Spleen (tissue), 11 donors: ENCODE results near the gene FXYD5. TPM values are rescaled to one million over a fixed set of nuclear protein-coding genes. Genes with fewer than 3 reads are reported as not detected.
A peak's percentile ranks its signal among the peaks of the same experiment; 100 is the strongest.
"Not testable (repeated sequence)": the region's sequence is repeated elsewhere in the genome, so short reads cannot be mapped to it uniquely, and the experiment has no call there.

ENCODE experiments used
- DNase-seq: peaks from one replicate; pipeline ENCODE4 v3.0.0-alpha.2; 2020
- H3K27ac ChIP-seq, 8 donors: fragments of 200-600 bp; sonication (generic) in 7 of 8; 1 replicate in 4 of 8; 2 replicates in 4 of 8; pipeline versions ENCODE4 v1.5.0 to v1.8.0; 2016 to 2021; ENCODE audit warnings: inconsistent platforms in 4 of 8, mild to moderate bottlenecking in 4 of 8, moderate library complexity in 1 of 8
- H3K27me3 ChIP-seq, 7 donors: fragments of 200-600 bp; sonication (generic) in 6 of 7; replicated peaks in 1 of 7; 1 replicate in 4 of 7; 2 replicates in 3 of 7; pipeline versions ENCODE4 v1.5.0 to v1.8.0; 2016 to 2021; ENCODE audit warnings: inconsistent platforms in 3 of 7, mild to moderate bottlenecking in 1 of 7
- H3K36me3 ChIP-seq, 6 donors: fragments of 200-600 bp; sonication (generic) in 5 of 6; 1 replicate in 4 of 6; 2 replicates in 2 of 6; pipeline versions ENCODE4 v1.5.0 to v1.8.0; 2016 to 2021; ENCODE audit warnings: inconsistent platforms in 2 of 6
- H3K4me1 ChIP-seq, 6 donors: fragments of 200-600 bp; sonication (generic) in 5 of 6; 1 replicate in 3 of 6; 2 replicates in 3 of 6; pipeline versions ENCODE4 v1.5.0 to v1.8.0; 2016 to 2021; ENCODE audit warnings: inconsistent platforms in 3 of 6
- H3K4me3 ChIP-seq, 8 donors: fragments of 200-600 bp; sonication (generic) in 7 of 8; 1 replicate in 4 of 8; 2 replicates in 4 of 8; pipeline versions ENCODE4 v1.5.0 to v1.8.0; 2016 to 2021; ENCODE audit warnings: inconsistent platforms in 4 of 8, mild to moderate bottlenecking in 4 of 8, moderate library complexity in 2 of 8
- H3K9me3 ChIP-seq, 8 donors: fragments of 200-600 bp; sonication (generic) in 7 of 8; 1 replicate in 4 of 8; 2 replicates in 4 of 8; pipeline versions ENCODE4 v1.5.0 to v1.8.0; 2016 to 2021; ENCODE audit warnings: inconsistent platforms in 4 of 8
- POLR2A ChIP-seq, 3 donors: fragments of 450-650 bp; IDR thresholded peaks; one replicate each; pipeline ENCODE4 v1.5.1; 2017; ENCODE audit warnings: antibody characterized with exemption in 3 of 3, mild to moderate bottlenecking in 1 of 3
- POLR2AphosphoS5 ChIP-seq, 3 donors: sonication (generic); formaldehyde crosslinking; IDR thresholded peaks; one replicate each; pipeline ENCODE4 v1.5.1; 2017; ENCODE audit warnings: antibody characterized with exemption in 3 of 3
- WGBS, 5 donors: extraction: QIAGEN DNeasy Blood & Tissue Kit in 3 of 5; methylation state at CpG; one replicate each; pipeline versions ENCODE4 v1.1.5 to v1.1.7; 2013 to 2018; 5-methylcytosine and 5-hydroxymethylcytosine counted together
- intact Hi-C: fragments of 100-400 bp; cut with DNase I; formaldehyde crosslinking; loops from one replicate; pipeline ENCODE4 v1.15.0; 2023; ENCODE audit warnings: low total_unique reads
- polyA plus RNA-seq, 3 donors: library from polyadenylated mRNA; stranded (reverse); fragments of 200-250 nt; gene quantifications; one replicate each; pipeline ENCODE4 v1.2.1, GENCODE V29; 2013
- total RNA-seq, 7 donors: library from RNA; depleted of rRNA in 3 of 7; stranded (reverse); fragments of >200 nt in 3 of 7; fragmentation: NEBNext Ultra II Directional in 4 of 7; extraction: Animal tissue kit (Norgen Biotek cat#: 25700) in 4 of 7; gene quantifications; one replicate each; pipeline versions ENCODE4 v1.1.0 to v1.2.1, GENCODE V29; 2016 to 2021
- TF ChIP-seq, protein P1 (sequence below), 11 experiments: fragments of 200-600 bp in 7 of 11; fragments of 450-650 bp in 4 of 11; sonication (generic) in 4 of 11; IDR thresholded peaks in 8 of 11; conservative IDR thresholded peaks in 3 of 11; 1 replicate in 7 of 11; 2 replicates in 4 of 11; pipeline versions ENCODE4 v1.4.0 to v1.8.0; 2016 to 2021; ENCODE audit warnings: antibody characterized with exemption in 11 of 11, inconsistent platforms in 4 of 11, mild to moderate bottlenecking in 1 of 11
- donor health status: healthy with polysubstance abuse.
- donor health status: DM: no; HTN: no; CAD: no; lungs with moderate emphysema.
- donor health status: DM: no; HTN: no; CAD: no.
- donor health status: Bipolar disorder and iron deficiency.
- donor health status: healthy.
- donor health status: DM: no; HTN: no; CAD: no.
- donor health status: DM: yes; HTN: yes; CAD: no.

FXYD5 gene
- total and polyA plus RNA-seq, 10 donors, result 132 to 235 (median 175) TPM

DNA sequence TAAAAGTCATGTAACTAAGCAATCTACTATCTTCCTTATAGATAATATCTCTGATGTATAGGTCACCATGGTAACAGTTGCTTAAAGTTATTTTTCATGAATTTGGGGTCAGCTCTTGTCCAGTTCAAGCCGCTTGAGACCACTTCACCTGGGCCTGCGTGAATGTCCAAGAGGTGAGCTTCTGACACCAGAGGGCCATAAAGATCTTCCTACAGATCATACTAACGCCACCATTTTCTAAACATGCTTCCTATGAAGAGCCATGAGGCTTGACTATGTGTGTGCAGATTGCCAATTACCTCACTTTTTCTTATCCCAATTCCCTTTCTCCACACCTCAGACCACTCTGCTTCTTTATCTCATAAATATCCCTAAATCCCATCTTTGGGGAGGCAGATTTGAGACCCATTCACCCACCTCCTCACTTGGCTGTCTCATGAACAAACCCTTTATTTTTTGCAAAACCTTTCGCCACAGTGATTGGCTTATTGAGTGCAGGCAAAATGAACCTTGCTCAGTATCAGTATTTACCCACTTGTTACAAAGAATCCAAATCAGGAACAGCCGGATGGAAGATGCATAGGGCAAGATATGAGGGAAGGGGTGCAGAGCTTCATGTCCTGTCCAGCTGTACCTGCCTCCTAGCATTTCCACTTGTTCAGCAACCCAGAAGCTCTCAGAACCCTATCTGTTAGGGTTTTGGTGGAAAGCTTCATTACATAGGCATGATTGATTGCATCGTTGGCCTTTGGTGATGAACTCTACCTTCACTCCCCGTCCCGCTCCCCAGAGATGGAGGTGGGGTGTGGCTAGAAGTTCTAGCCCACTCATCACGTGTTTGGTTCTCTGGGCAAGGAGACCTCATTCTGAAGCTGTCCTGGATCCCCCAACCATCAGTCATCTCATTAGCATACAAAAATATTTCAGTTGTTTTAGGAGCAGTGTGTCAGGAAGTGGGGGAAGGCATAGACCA, 39.8 kb downstream of the FXYD5 start:
- intact Hi-C loops, result no loop called here
- Histone ChIP-seq H3K36me3 (no peaks in the 10 kb centered on the region), H3K4me3 (no peak overlapping the region), H3K4me1 (no peaks in the 10 kb centered on the region), H3K27ac (no peak overlapping the region), H3K27me3 (no peaks in the 10 kb centered on the region), H3K9me3 (peaks cover 0 to 5% (median 0%) of the 10 kb centered on the region in 8 donors)
- DNase-seq, result no peak
- 80 to 85% (median 83%) methylated on average over 9 of the region's 9 CpGs for WGBS, 5 donors
- TF ChIP-seq POLR2AphosphoS5 (IDR thresholded peaks at IDR 0.05), result no peak
- TF ChIP-seq, protein P1, sequence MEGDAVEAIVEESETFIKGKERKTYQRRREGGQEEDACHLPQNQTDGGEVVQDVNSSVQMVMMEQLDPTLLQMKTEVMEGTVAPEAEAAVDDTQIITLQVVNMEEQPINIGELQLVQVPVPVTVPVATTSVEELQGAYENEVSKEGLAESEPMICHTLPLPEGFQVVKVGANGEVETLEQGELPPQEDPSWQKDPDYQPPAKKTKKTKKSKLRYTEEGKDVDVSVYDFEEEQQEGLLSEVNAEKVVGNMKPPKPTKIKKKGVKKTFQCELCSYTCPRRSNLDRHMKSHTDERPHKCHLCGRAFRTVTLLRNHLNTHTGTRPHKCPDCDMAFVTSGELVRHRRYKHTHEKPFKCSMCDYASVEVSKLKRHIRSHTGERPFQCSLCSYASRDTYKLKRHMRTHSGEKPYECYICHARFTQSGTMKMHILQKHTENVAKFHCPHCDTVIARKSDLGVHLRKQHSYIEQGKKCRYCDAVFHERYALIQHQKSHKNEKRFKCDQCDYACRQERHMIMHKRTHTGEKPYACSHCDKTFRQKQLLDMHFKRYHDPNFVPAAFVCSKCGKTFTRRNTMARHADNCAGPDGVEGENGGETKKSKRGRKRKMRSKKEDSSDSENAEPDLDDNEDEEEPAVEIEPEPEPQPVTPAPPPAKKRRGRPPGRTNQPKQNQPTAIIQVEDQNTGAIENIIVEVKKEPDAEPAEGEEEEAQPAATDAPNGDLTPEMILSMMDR (IDR thresholded peaks at IDR 0.05 in 8 of 11, conservative IDR thresholded peaks at IDR 0.05 in 3 of 11), result peak in 2 of 11 experiments; percentile 19

DNA sequence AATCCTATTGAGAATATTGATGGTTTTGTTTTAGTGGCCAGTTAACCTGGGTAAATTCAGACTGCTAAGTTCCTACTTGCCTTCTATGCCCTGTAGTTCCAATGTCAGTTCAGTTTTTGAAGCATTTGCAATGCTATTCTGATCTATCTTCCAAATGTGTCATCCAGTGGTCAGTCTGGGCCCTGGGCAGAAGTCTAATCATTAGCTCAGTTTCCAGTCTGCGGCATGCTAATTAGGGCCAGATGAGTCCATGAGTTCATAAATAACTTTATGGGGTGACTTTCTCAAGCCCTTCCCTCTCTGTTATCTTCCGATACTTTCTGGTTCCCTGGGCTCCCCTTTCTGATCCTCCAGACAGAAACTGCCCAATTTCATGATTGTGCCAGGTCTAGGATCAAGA, 41.3 kb downstream of the FXYD5 start:
- Histone ChIP-seq H3K4me1 (peaks cover 0 to under 1% (median 0%) of the 10 kb centered on the region in 6 donors), H3K9me3 (peaks cover 0 to 5% (median 0%) of the 10 kb centered on the region in 8 donors), H3K4me3 (no peak overlapping the region), H3K27me3 (no peaks in the 10 kb centered on the region), H3K36me3 (no peaks in the 10 kb centered on the region), H3K27ac (no peak overlapping the region)
- no peak for DNase-seq
- intact Hi-C loops, result no loop called here
- TF ChIP-seq POLR2AphosphoS5 (IDR thresholded peaks at IDR 0.05), result no peak
- TF ChIP-seq, protein P1 (IDR thresholded peaks at IDR 0.05 in 8 of 11, conservative IDR thresholded peaks at IDR 0.05 in 3 of 11), result no peak
- no peak for TF ChIP-seq POLR2A (IDR thresholded peaks at IDR 0.05)
- 62 to 77% (median 71%) methylated on average over 2 of the region's 2 CpGs for WGBS, 5 donors

DNA sequence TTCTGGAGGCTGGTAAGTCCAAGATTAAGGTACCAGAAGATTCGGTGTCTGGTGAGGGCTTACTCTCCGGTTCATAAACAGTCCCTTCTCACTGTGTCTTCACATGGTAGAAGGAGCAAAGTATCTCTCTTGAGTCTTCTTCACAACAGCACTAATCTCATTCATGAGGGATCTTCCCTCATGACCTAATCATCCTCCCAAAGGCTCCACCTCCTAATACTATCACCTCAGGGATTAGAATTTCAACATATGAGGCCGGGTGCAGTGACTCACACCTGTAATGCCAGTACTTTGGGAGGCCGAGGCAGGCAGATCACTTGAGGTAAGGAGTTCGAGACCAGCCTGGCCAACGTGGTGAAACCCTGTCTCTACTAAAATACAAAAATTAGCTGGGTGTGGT, 42.3 kb downstream of the FXYD5 start:
- intact Hi-C loops, H3K27ac ChIP-seq, H3K4me1 ChIP-seq, H3K36me3 ChIP-seq, H3K4me3 ChIP-seq, H3K27me3 ChIP-seq, DNase-seq, H3K9me3 ChIP-seq: not testable (repeated sequence)
- WGBS, 5 donors, result 83 to 88% (median 83%) methylated on average over 6 of the region's 6 CpGs

DNA sequence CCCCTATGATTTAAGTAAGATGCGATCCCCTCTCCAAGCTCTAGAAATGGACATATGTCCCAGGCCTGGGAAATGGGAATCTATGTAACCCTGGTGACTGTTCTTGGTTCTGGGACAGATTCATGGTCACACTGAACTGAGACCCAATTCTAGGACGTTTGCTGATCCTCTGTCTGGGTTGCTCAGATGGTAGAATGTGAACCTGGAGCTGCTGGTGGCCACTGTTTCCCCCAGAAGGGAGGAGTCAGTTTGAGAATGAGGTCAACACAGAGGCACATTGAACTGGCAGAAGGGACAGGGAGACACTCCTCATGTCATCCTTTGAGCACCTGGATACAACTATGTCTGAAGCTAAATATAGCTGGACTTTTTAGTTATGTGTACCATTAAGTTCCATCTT, 44.9 kb downstream of the FXYD5 start:
- TF ChIP-seq POLR2A (IDR thresholded peaks at IDR 0.05), result no peak
- TF ChIP-seq, protein P1 (IDR thresholded peaks at IDR 0.05 in 8 of 11, conservative IDR thresholded peaks at IDR 0.05 in 3 of 11), result no peak
- no peak for TF ChIP-seq POLR2AphosphoS5 (IDR thresholded peaks at IDR 0.05)
- no peaks in the 10 kb centered on the region for H3K27me3 ChIP-seq
- WGBS, 5 donors, result 58 to 78% (median 66%) methylated on average over 2 of the region's 2 CpGs
- intact Hi-C loops, result no loop called here
- H3K4me3 ChIP-seq, result no peak overlapping the region
- H3K9me3 ChIP-seq, result no peaks in the 10 kb centered on the region
- no peak for DNase-seq
- H3K4me1 ChIP-seq, result peaks cover 0 to 15% (median 5%) of the 10 kb centered on the region in 6 donors
- H3K27ac ChIP-seq, result no peak overlapping the region
- H3K36me3 ChIP-seq, result no peaks in the 10 kb centered on the region
